ENCODE data around the gene ZNRF2.

The ZNRF2 gene

DNA sequence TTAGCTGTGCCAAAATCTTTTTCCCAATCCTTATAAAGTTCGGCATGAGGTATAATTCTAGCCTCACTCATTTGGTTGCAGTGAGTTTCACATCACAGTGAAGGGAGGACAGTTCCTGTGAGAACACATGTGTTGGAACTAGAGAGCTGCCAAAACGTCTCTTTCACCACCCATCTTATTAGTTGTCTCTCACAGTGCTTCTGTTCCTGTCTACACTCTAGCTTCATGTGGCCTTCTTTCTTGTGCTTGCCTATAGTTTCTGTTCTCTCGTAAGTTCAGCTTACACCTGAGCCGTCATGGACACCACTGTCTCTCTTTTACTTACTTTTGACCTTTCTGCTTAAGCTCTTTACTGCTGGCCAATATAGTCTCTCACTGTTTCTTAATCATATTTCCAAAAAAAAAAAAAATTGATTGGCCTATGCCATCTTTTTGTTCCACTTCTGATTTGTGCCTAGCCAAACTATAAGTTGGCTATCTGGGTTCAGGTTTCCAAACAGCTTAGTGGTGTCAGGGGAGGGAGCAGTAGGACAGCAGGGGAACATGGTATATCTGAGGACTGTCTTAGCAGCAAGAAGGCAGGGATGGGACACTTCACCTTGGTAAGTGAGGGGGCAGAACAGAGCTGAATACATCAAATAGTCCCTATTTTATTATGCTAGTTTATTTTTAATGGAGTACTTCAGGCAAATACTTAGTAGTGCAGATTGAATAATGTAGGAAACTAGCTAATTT lies 38.0 kb downstream of the ZNRF2 start:
- Histone ChIP-seq H4K20me1 (ENCODE audit: low read depth, low read length) (peaks cover 22% of the 10 kb centered on the region), H3K9ac (ENCODE audit: low read length) (peak overlapping the region; percentile 51), H3K27ac (ENCODE audit: low read depth, low read length) (peak overlapping the region; percentile 63), H3K27me3 (ENCODE audit: low read length) (no peaks in the 10 kb centered on the region), H3K36me3 (ENCODE audit: low read length) (peaks cover 21% of the 10 kb centered on the region; the same call in 1 of the 2 replicates), H3K9me3 (ENCODE audit: insufficient read depth, low read length) (no peaks in the 10 kb centered on the region), H3K79me2 (ENCODE audit: insufficient read depth, low read length) (peaks cover 68% of the 10 kb centered on the region), H3K4me2 (ENCODE audit: low read depth, low read length, poor library complexity, severe bottlenecking) (peak overlapping the region; percentile 89), H3K4me3 (ENCODE audit: insufficient read depth, low read length, poor library complexity, severe bottlenecking) (peak overlapping the region; percentile 49), H3F3A (ENCODE audit: insufficient read depth) (peaks cover 31% of the 10 kb centered on the region), H2AFZ (ENCODE audit: low read depth, low read length, severe bottlenecking) (no peak overlapping the region), H3K9me2 (replicated peaks; ENCODE audit: insufficient read depth, low read length) (no peaks in the 10 kb centered on the region)
- no peak for TF ChIP-seq EZH2phosphoT487 (conservative IDR thresholded peaks at IDR 0.05; ENCODE audit: low read length)
- TF ChIP-seq CTCF (IDR thresholded peaks at IDR 0.05; ENCODE audit: insufficient read depth, low read length, poor library complexity, severe bottlenecking), result no peak

- peak overlapping the region; percentile 89 for H3K4me2 ChIP-seq (ENCODE audit: low read depth, low read length, poor library complexity, severe bottlenecking)
- H3K9ac ChIP-seq (ENCODE audit: low read length), result peak overlapping the region; percentile 51
- H4K20me1 ChIP-seq (ENCODE audit: low read depth, low read length), result peaks cover 19% of the 10 kb centered on the region
Observed at GRCh38 chr7:30323006-30323355, 38.6 kb downstream of the ZNRF2 start.

DNA sequence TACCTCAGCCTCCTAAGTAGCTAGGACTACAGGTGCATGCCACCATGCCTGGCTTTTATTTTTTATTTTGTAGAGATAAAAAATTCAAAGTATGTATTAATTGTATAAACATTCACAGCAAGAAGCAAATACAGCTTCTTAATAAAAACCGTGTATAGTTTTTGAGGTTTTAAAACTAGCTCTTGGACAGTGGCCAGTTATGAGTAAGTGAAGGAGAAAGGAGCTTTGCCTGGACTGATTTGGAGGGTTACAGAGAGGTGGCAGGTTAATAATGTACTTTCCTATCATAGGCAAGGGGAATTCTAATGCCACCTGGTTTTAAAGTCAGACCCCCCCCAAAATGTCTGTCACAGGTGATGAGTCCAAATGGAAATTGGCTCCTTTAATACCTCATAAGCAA lies 43.4 kb downstream of the ZNRF2 start:
- Histone ChIP-seq H3K27ac (ENCODE audit: low read depth, low read length) (no peak overlapping the region), H3K4me3 (ENCODE audit: insufficient read depth, low read length, poor library complexity, severe bottlenecking) (no peak overlapping the region), H3K27me3 (ENCODE audit: low read length) (no peaks in the 10 kb centered on the region), H4K20me1 (ENCODE audit: low read depth, low read length) (no peaks in the 10 kb centered on the region), H3K4me2 (ENCODE audit: low read depth, low read length, poor library complexity, severe bottlenecking) (peak overlapping the region; percentile 39), H3K9ac (ENCODE audit: low read length) (no peak overlapping the region), H3K36me3 (ENCODE audit: low read length) (peaks cover 29% of the 10 kb centered on the region), H2AFZ (ENCODE audit: low read depth, low read length, severe bottlenecking) (no peak overlapping the region), H3F3A (ENCODE audit: insufficient read depth) (peaks cover 45% of the 10 kb centered on the region), H3K9me2 (replicated peaks; ENCODE audit: insufficient read depth, low read length) (no peaks in the 10 kb centered on the region), H3K79me2 (ENCODE audit: insufficient read depth, low read length) (peaks cover 65% of the 10 kb centered on the region), H3K9me3 (ENCODE audit: insufficient read depth, low read length) (no peaks in the 10 kb centered on the region; the same call in 1 of the 2 replicates)
- TF ChIP-seq EZH2phosphoT487 (conservative IDR thresholded peaks at IDR 0.05; ENCODE audit: low read length) (no peak), CTCF (IDR thresholded peaks at IDR 0.05; ENCODE audit: insufficient read depth, low read length, poor library complexity, severe bottlenecking) (no peak)

More at GRCh38 chr7:30323006-30323355, 38.6 kb downstream of the ZNRF2 start:
- Histone ChIP-seq H3K27me3 (ENCODE audit: low read length) (no peaks in the 10 kb centered on the region), H3K9me3 (ENCODE audit: insufficient read depth, low read length) (no peaks in the 10 kb centered on the region), H3K4me3 (ENCODE audit: insufficient read depth, low read length, poor library complexity, severe bottlenecking) (no peak overlapping the region), H3K79me2 (ENCODE audit: insufficient read depth, low read length) (peaks cover 67% of the 10 kb centered on the region), H3K36me3 (ENCODE audit: low read length) (peaks cover 22% of the 10 kb centered on the region; the same call in 1 of the 2 replicates), H3K9me2 (replicated peaks; ENCODE audit: insufficient read depth, low read length) (no peaks in the 10 kb centered on the region), H3F3A (ENCODE audit: insufficient read depth) (peaks cover 31% of the 10 kb centered on the region), H3K27ac (ENCODE audit: low read depth, low read length) (peak overlapping the region; percentile 63), H2AFZ (ENCODE audit: low read depth, low read length, severe bottlenecking) (no peak overlapping the region)
- no peak for TF ChIP-seq EZH2phosphoT487 (conservative IDR thresholded peaks at IDR 0.05; ENCODE audit: low read length)
- no peak for TF ChIP-seq CTCF (IDR thresholded peaks at IDR 0.05; ENCODE audit: insufficient read depth, low read length, poor library complexity, severe bottlenecking)

Measured in SU-DHL-6 (cell line).